Measurements from ENCODE around the gene ALG1L2. TPM values are rescaled to one million over a fixed set of nuclear protein-coding genes. Genes with fewer than 3 reads are reported as not detected.
"Not testable (repeated sequence)": the region's sequence is repeated elsewhere in the genome, so short reads cannot be mapped to it uniquely, and the experiment has no call there.

Gene ALG1L2
- total RNA-seq, 1 donor from 2014 or later: not detected

DNA sequence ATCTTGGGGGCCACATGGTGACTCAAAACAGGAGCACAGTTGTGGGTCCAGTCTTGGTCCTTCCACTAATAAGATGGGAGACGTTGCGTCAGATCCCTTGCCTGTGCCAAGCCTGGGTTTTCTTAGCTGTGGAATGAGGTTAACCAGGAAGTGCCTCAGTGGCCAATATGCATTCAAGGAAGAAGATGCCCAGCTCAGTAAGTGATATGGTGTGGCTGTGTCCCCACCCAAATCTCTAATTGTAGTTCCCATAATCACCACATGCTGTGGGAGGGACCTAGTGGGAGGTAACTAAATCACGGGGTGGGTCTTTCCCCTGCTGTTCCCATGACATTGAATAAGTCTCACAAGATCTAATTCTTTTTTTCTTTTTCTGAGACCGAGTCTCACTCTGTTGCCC lies 6.4 kb downstream of the ALG1L2 start:
- TF ChIP-seq, protein P1, sequence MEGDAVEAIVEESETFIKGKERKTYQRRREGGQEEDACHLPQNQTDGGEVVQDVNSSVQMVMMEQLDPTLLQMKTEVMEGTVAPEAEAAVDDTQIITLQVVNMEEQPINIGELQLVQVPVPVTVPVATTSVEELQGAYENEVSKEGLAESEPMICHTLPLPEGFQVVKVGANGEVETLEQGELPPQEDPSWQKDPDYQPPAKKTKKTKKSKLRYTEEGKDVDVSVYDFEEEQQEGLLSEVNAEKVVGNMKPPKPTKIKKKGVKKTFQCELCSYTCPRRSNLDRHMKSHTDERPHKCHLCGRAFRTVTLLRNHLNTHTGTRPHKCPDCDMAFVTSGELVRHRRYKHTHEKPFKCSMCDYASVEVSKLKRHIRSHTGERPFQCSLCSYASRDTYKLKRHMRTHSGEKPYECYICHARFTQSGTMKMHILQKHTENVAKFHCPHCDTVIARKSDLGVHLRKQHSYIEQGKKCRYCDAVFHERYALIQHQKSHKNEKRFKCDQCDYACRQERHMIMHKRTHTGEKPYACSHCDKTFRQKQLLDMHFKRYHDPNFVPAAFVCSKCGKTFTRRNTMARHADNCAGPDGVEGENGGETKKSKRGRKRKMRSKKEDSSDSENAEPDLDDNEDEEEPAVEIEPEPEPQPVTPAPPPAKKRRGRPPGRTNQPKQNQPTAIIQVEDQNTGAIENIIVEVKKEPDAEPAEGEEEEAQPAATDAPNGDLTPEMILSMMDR (IDR thresholded peaks at IDR 0.05; ENCODE audit: borderline replicate concordance): no peak
- Histone ChIP-seq H3K9me3 (replicated peaks) (no peaks in the 10 kb centered on the region), H3K27ac (replicated peaks) (no peak overlapping the region), H3K27me3 (ENCODE audit: low read depth) (no peaks in the 10 kb centered on the region), H3K4me1 (no peaks in the 10 kb centered on the region), H3K4me3 (no peak overlapping the region), H3K36me3 (no peaks in the 10 kb centered on the region)
- no peak for DNase-seq
- intact Hi-C loops (cut with micrococcal nuclease): no loop called here

DNA sequence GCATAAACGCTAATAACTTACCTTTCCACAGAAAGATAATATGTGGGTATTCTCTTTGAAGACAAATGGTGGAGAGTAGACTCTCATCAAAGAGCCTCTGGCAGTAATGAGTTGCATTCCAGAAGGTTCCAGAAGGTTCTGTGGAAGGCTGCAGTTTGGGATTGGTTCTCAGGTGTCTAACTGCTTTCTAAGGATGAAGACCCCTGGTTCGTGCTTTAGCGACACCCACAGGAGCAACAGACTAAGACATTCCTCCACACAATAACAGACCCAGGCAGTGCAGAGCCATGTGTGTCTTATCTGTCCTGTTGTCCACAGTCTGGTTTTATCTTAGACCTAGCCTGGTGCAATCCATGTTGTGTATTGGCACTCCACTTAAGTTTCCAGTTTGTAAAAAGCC lies 9.1 kb downstream of the ALG1L2 start:
- intact Hi-C loops (cut with micrococcal nuclease): loop anchor here (10.0 kb wide), 1 partner anchor 146 kb away; no protein-coding TSS in a partner anchor
- H3K36me3 ChIP-seq; H3K27ac ChIP-seq (replicated peaks); H3K4me3 ChIP-seq; DNase-seq; H3K4me1 ChIP-seq; H3K9me3 ChIP-seq (replicated peaks); H3K27me3 ChIP-seq (ENCODE audit: low read depth): not testable (repeated sequence)

- Histone ChIP-seq H3K4me3 (no peak overlapping the region), H3K9me3 (replicated peaks) (no peaks in the 10 kb centered on the region), H3K27ac (replicated peaks) (no peak overlapping the region), H3K36me3 (no peaks in the 10 kb centered on the region), H3K4me1 (no peaks in the 10 kb centered on the region), H3K27me3 (ENCODE audit: low read depth) (no peaks in the 10 kb centered on the region)
- DNase-seq: no peak
- TF ChIP-seq, protein P1 (IDR thresholded peaks at IDR 0.05; ENCODE audit: borderline replicate concordance): no peak
- intact Hi-C loops (cut with micrococcal nuclease): loop anchor here (10.0 kb wide), 1 partner anchor 147 kb away; no protein-coding TSS in a partner anchor
Observed at GRCh38 chr3:130091958-130092357, 10.3 kb downstream of the ALG1L2 start.

GRCh38 chr3:130093741-130094391 lies 12.2 kb downstream of the ALG1L2 start:
- peaks cover 3% of the 10 kb centered on the region for H3K27me3 ChIP-seq (ENCODE audit: low read depth)
- H3K4me3 ChIP-seq: no peak overlapping the region
- no peak for DNase-seq
- H3K4me1 ChIP-seq: no peaks in the 10 kb centered on the region
- H3K9me3 ChIP-seq (replicated peaks): no peaks in the 10 kb centered on the region
- TF ChIP-seq, protein P1 (IDR thresholded peaks at IDR 0.05; ENCODE audit: borderline replicate concordance): no peak
- H3K27ac ChIP-seq (replicated peaks): no peak overlapping the region
- intact Hi-C loops (cut with micrococcal nuclease): loop anchor here (10.0 kb wide), 1 partner anchor 149 kb away; no protein-coding TSS in a partner anchor
- no peaks in the 10 kb centered on the region for H3K36me3 ChIP-seq

- H3K27ac ChIP-seq (replicated peaks); H3K4me1 ChIP-seq; H3K27me3 ChIP-seq (ENCODE audit: low read depth); H3K9me3 ChIP-seq (replicated peaks); DNase-seq; H3K36me3 ChIP-seq; H3K4me3 ChIP-seq: not testable (repeated sequence)
- intact Hi-C loops (cut with micrococcal nuclease): loop anchor here (10.0 kb wide), 1 partner anchor 150 kb away; no protein-coding TSS in a partner anchor
Observed at GRCh38 chr3:130094491-130094941, 12.9 kb downstream of the ALG1L2 start.

- not testable (repeated sequence) for H3K27me3 ChIP-seq (ENCODE audit: low read depth); H3K9me3 ChIP-seq (replicated peaks); H3K27ac ChIP-seq (replicated peaks); DNase-seq; H3K36me3 ChIP-seq; H3K4me1 ChIP-seq; H3K4me3 ChIP-seq
- intact Hi-C loops (cut with micrococcal nuclease): loop anchor here (10.0 kb wide), 1 partner anchor 151 kb away; no protein-coding TSS in a partner anchor
Observed at GRCh38 chr3:130095858-130096257, 14.2 kb downstream of the ALG1L2 start.

- DNase-seq; H3K27me3 ChIP-seq (ENCODE audit: low read depth); H3K27ac ChIP-seq (replicated peaks); H3K36me3 ChIP-seq; H3K4me3 ChIP-seq; H3K9me3 ChIP-seq (replicated peaks); H3K4me1 ChIP-seq: not testable (repeated sequence)
- intact Hi-C loops (cut with micrococcal nuclease): loop anchor here (10.0 kb wide), 1 partner anchor 152 kb away; no protein-coding TSS in a partner anchor
Observed at GRCh38 chr3:130097096-130097495, 15.5 kb downstream of the ALG1L2 start.
